ENCODE measurements around the gene SLC12A7. TPM values are rescaled to one million over a fixed set of nuclear protein-coding genes. Genes with fewer than 3 reads are reported as not detected.
"Not testable (repeated sequence)": the region's sequence is repeated elsewhere in the genome, so short reads cannot be mapped to it uniquely, and the experiment has no call there.

The SLC12A7 gene
- total RNA-seq, 2 experiments from 2014 or later: 102 to 120 TPM

DNA sequence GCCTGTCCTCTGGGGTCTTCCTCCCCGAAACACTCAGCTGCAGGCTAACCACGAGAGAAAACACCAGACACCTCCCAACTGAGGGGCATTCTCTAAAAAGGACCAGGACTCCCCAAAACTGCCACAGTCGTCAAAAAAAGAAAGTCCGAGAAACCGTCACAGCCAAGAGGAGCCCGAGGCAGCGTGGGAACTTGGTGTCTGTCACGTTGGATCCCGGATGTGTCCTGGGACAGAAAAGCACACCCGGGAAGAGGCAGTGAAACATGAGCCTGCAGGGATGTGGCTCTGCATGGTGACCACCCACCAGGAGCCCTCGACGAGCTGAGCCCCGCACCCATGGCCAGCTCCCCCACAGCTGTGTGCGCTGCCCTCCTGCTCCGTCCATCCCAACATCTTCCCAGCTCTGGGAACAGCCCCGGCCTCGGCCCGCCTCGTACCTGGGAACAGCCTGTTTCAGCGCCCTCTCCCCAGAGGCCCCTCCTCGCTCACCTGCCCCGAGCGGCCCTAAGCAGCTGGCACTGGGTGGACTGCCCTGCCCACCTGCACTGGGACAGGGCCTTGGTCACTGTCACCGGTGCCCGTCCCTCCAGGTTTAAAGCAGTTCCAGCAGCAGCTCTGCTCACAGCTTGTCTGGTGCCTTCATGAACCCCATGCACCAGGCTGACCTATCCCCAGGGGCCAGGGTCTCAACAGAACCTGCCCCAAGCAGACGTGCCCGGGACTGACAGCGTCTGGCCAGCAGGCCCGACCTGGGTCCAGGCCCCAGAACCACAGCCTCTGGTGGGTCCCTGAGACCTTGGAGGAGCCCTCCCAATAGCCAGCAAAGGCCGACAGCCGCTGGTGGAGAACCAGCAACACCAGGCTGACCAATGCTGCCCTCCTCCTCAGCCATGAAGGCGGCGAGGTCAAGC, 10.9 kb downstream of the SLC12A7 start:
- no peak for DNase-seq
- H3K27me3 Mint-ChIP-seq: no peaks in the 10 kb centered on the region
- CTCF ChIA-PET: no interaction called here
- peaks cover 58% of the 10 kb centered on the region for H3K4me1 Mint-ChIP-seq
- peak overlapping the region; percentile 62 for H3K27ac Mint-ChIP-seq
- no peaks in the 10 kb centered on the region for H3K9me3 Mint-ChIP-seq
- peaks cover 42% of the 10 kb centered on the region for H3K36me3 Mint-ChIP-seq (ENCODE audit: low read depth)
- POLR2A ChIA-PET: no interaction called here
- no peak overlapping the region for H3K4me3 Mint-ChIP-seq

DNA sequence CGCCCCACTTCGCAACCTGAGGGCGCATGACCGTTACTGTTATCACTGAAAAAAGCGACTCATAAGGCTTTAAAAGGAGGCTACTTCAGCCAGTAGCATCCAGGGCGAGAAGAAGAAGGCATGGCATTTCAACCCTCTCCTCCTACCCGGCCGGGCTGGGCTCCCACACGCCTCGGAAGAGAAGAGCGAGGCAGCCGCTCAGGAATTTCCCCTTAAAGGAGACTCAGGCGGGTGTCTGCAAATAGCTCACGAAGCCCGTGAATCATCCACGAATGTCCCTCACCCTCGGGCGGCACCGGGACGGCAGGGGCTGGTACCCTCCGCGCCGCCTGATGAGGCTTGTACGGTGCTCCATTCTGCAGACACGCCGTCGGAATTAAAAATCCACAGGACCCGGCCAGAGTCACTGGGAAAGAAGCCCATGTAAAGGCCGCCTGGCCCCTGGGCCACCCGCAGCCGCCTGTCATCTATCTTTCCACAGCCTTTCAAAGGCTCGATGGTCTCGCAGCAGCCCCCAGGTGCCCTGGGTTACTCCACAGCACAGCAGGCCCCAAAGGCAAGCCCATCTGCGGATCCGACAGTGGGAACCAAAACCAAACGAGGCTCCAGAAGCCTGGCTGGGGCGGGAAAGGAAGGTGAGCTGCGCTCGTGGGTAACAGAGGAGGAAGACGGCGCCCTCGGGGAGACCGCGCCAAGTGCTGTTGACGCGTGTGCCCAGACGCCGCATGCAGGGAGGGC, 11.8 kb downstream of the SLC12A7 start:
- H3K4me1 Mint-ChIP-seq: peaks cover 52% of the 10 kb centered on the region
- H3K36me3 Mint-ChIP-seq (ENCODE audit: low read depth): peaks cover 38% of the 10 kb centered on the region
- no peaks in the 10 kb centered on the region for H3K27me3 Mint-ChIP-seq
- ChIA-PET POLR2A (no interaction called here), CTCF (no interaction called here)
- H3K9me3 Mint-ChIP-seq: no peaks in the 10 kb centered on the region
- peak overlapping the region; percentile 9 for H3K27ac Mint-ChIP-seq
- no peak overlapping the region for H3K4me3 Mint-ChIP-seq
- DNase-seq: no peak

DNA sequence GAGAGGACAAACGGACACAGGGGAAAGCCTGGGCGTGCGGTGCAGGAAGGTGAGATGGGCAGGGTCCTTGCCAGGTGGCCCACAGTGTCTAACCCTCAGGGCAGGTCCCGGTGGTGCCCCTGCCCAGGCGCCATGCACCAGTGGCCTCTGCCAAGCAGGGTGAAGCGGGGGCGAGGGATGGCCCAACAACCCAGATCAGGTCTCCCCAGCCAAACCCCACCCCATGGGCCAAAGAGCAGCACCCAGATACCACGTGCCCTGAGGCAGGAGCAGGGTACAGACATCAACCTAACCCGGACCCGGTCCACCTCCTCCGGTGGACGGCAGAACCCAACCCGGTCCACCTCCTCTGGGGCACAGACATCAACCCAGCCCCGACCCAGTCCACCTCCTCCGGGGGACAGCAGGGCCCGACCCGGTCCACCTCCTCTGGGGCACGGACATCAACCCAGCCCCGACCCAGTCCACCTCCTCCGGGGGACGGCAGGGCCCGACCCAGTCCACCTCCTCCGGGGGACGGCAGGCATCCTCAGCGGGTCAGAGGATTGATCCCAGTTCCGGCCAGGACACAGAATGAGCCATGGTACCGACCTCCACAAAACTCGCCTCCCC, 12.8 kb downstream of the SLC12A7 start:
- no peaks in the 10 kb centered on the region for H3K27me3 Mint-ChIP-seq
- H3K4me3 Mint-ChIP-seq: no peak overlapping the region
- CTCF ChIA-PET: no interaction called here
- H3K9me3 Mint-ChIP-seq: no peaks in the 10 kb centered on the region
- H3K27ac Mint-ChIP-seq: no peak overlapping the region
- no peak for DNase-seq
- peaks cover 32% of the 10 kb centered on the region for H3K36me3 Mint-ChIP-seq (ENCODE audit: low read depth)
- H3K4me1 Mint-ChIP-seq: peaks cover 44% of the 10 kb centered on the region
- POLR2A ChIA-PET: no interaction called here

DNA sequence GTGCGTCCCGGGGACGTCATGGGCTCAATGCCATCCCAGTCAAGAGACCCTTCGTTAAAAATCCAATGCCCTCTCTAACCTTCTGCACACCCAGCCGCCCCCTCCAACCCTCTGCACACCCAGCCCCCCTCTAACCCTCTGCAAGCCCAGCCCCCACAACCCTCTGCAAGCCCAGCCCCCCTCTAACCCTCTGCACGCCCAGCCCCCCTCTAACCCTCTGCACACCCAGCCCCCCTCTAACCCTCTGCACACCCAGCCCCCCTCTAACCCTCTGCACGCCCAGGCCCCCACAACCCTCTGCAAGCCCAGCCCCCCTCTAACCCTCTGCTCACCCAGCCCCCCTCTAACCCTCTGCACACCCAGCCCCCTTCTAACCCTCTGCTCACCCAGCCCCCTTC, 13.9 kb downstream of the SLC12A7 start:
- Mint-ChIP-seq H3K36me3 (ENCODE audit: low read depth) (peaks cover 23% of the 10 kb centered on the region), H3K4me1 (peaks cover 34% of the 10 kb centered on the region)
- H3K27ac Mint-ChIP-seq, CTCF ChIA-PET, POLR2A ChIA-PET, H3K27me3 Mint-ChIP-seq, DNase-seq, H3K9me3 Mint-ChIP-seq, H3K4me3 Mint-ChIP-seq: not testable (repeated sequence)

DNA sequence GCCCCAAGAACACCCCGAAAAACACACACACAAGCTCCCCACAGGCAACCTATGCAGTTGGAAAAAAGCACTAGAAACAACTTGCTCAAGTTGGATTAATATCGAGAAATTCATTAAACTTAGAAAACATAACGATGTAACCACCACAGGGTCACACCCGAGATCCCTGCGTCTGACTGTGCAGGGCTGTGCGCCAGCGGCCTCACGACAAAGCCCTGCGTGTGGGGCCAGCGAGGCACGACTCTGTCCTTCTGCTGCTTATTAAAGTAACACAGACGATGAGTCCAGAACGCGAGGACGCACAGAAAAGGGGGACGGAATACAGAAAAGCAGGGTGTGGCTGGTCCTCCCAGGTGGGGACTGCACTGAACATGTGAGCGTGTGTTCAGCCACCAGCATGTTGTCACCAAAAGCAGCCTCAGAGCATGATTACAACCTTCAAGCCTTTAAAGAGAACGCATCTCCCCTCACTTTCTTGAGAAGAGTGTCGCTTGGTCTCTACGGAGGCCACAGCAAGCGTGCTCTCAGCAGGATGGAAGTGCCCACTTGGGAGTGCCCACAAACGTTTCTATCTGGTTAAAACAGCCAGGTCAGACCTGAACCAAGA, 14.4 kb downstream of the SLC12A7 start:
- H3K27ac Mint-ChIP-seq: peak overlapping the region; percentile 13
- POLR2A ChIA-PET: no interaction called here
- no peak overlapping the region for H3K4me3 Mint-ChIP-seq
- peaks cover 24% of the 10 kb centered on the region for H3K36me3 Mint-ChIP-seq (ENCODE audit: low read depth)
- CTCF ChIA-PET: no interaction called here
- H3K27me3 Mint-ChIP-seq: no peaks in the 10 kb centered on the region
- peaks cover 32% of the 10 kb centered on the region for H3K4me1 Mint-ChIP-seq
- DNase-seq: no peak
- no peaks in the 10 kb centered on the region for H3K9me3 Mint-ChIP-seq

DNA sequence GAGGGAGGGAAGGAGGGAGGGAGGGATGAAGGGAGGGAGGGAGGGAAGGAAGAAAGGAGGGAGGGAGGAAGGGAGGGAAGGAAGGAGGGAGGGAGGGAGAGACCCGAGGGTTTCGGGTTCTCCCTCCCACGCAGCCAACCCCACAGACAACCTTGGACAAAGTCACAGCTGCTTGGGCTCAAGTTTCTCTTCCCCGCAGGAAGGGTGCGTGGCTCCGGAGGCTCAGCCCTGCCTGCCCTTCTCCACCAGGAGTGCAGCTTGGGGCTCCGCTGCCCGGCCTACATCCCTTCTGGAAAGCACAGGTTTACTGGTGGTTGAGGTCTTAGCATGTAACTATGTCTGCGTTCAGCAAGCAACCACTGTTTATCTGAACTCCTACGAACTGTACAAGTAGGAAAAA, 15.0 kb downstream of the SLC12A7 start:
- Mint-ChIP-seq H3K9me3 (no peaks in the 10 kb centered on the region), H3K27ac (no peak overlapping the region), H3K27me3 (no peaks in the 10 kb centered on the region), H3K4me3 (no peak overlapping the region), H3K4me1 (peaks cover 25% of the 10 kb centered on the region), H3K36me3 (ENCODE audit: low read depth) (peaks cover 22% of the 10 kb centered on the region)
- CTCF ChIA-PET: no interaction called here
- no peak for DNase-seq
- POLR2A ChIA-PET: no interaction called here

DNA sequence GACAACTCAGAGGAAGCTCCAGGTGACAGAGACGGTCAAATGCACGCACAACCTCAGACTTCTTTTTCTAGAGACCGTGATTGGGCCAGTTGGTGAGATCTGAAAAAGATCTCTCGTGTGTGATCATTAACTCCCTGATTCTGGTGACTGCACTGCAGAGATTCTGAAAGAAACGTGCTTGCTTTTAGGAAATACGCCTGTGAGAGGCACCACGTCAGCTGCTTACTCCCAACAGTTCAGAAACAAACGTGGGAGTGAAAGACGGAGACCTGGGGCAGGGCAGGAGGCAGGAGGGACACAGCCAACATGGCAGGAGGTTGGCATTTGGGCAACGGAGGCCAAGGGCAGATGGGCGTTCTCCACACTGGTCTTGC, 15.9 kb downstream of the SLC12A7 start:
- peak overlapping the region; percentile 43 for H3K27ac Mint-ChIP-seq

DNA sequence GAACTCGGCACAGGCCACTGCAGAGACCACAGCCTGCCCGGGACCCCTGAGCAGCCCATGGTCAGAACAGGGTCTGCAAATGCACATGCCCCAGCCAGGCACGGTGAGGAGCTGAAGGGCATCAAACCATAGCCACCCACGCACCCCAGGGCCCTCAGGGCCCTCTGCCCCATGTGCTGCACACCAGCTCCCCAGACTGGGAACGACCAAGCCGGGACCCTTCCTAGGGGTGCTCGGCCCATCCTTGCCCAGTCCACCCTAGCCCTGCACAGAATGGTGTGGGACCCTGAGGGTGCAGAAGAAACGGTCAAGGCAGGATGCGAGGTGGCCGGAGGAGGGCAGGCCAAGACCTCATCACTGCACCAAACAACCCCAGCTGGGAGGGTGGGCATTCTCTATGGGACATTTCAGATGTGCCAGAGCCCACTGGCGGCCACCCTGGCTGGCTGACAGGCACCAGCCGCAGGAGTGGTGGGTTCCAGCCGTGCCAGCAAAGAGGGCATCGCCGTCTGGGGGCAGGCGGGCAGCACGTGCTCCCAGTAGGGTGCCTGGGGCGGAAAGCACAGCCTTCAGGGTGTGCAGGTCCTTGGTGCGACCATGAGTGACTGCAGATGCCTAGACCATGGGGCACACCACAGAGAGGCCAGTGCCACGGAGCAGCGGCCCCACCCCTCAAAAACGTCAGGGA, 16.4 kb downstream of the SLC12A7 start:
- no peaks in the 10 kb centered on the region for H3K9me3 Mint-ChIP-seq
- H3K4me1 Mint-ChIP-seq: peaks cover 20% of the 10 kb centered on the region
- DNase-seq: no peak
- peaks cover 19% of the 10 kb centered on the region for H3K36me3 Mint-ChIP-seq (ENCODE audit: low read depth)
- H3K27ac Mint-ChIP-seq: no peak overlapping the region
- H3K27me3 Mint-ChIP-seq: no peaks in the 10 kb centered on the region
- H3K4me3 Mint-ChIP-seq: no peak overlapping the region
- POLR2A ChIA-PET: no interaction called here
- CTCF ChIA-PET: no interaction called here

More for the DNA sequence above, 15.9 kb downstream of the SLC12A7 start:
- no peak overlapping the region for H3K4me3 Mint-ChIP-seq
- H3K27me3 Mint-ChIP-seq: no peaks in the 10 kb centered on the region
- H3K36me3 Mint-ChIP-seq (ENCODE audit: low read depth): peaks cover 21% of the 10 kb centered on the region
- POLR2A ChIA-PET: no interaction called here
- H3K9me3 Mint-ChIP-seq: no peaks in the 10 kb centered on the region
- CTCF ChIA-PET: no interaction called here
- DNase-seq: no peak
- peaks cover 21% of the 10 kb centered on the region for H3K4me1 Mint-ChIP-seq

DNA sequence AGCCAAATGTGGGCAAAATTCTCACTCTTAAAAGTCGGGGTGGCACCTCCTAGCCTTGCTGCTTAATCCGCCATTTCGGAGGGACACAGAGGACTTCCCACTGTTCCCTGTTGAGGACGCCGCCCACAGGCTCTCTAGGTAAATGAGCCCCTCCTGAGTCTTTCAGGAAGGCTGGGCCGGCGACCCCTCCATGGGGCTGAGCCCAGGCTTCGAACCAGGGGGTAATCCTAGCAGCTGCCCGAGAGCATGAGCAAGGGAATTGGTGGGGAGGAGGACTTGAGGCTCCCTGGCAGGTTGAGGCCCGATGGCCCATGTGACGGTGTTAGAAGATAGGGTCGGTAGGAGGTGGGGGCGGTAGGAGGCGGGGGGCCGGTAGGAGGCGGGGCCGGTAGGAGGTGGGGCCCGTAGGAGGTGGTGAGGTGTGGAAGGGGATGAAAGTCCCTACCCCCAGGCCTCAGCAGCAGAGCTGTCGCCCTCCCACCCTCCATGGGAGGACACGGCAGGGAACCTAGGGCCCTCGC, 17.1 kb downstream of the SLC12A7 start:
- POLR2A ChIA-PET: no interaction called here
- no peaks in the 10 kb centered on the region for H3K27me3 Mint-ChIP-seq

DNA sequence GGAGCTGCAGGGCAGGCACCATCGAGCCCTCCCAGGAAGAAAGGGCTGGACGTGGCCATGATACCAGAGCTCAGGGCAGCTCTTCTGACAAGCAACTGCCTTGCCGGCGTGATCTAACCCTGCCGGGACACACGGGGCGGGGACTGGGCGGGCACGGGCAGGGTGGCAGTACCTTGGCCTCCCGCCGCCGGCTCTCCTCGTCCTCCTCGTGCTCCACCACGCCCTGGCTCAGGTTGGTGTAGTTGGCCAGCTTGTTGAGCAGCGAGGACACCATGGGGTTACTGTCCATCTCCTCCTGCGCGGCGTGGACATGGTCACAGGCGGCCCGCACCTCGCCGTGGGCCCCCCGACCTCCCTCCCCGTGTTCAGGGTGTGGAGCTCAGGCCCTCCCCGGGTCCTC, 18.5 kb downstream of the SLC12A7 start:
- POLR2A ChIA-PET: no interaction called here
- H3K4me3 Mint-ChIP-seq: no peak overlapping the region
- no peaks in the 10 kb centered on the region for H3K27me3 Mint-ChIP-seq
- CTCF ChIA-PET: interaction anchor here (1.0 kb wide), 1 partner anchor 24 kb away, joined by 3 read pairs; no protein-coding TSS in a partner anchor
- peaks cover 27% of the 10 kb centered on the region for H3K36me3 Mint-ChIP-seq (ENCODE audit: low read depth)
- peaks cover 9% of the 10 kb centered on the region for H3K4me1 Mint-ChIP-seq
- H3K9me3 Mint-ChIP-seq: no peaks in the 10 kb centered on the region
- no peak for DNase-seq
- no peak overlapping the region for H3K27ac Mint-ChIP-seq

More for the DNA sequence above, 17.1 kb downstream of the SLC12A7 start:
- no peaks in the 10 kb centered on the region for H3K9me3 Mint-ChIP-seq
- H3K36me3 Mint-ChIP-seq (ENCODE audit: low read depth): peaks cover 23% of the 10 kb centered on the region
- no peak overlapping the region for H3K27ac Mint-ChIP-seq
- CTCF ChIA-PET: interaction anchor here (0.7 kb wide), 1 partner anchor 43 kb away, joined by 3 read pairs; no protein-coding TSS in a partner anchor
- no peak for DNase-seq
- peaks cover 17% of the 10 kb centered on the region for H3K4me1 Mint-ChIP-seq
- H3K4me3 Mint-ChIP-seq: no peak overlapping the region

DNA sequence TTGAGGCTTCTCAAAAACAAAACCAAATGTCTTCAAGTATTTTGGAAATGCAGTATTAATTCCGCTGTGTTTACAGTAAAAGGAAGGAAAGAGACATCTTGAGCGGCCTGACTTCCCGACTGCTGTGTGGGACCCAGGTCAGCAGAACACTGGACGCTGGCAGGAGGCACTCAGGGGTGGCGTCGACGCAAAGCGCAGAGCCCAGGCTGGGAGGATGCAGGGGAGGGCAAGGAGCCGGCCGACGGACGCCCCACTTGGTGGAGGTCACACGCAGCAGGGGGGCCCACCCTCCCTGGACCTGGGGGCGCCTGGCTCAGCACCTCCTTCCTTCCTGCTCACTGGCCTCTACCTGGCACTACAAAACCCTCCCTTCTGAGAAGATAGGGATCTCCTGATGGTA, 19.7 kb downstream of the SLC12A7 start:
- CTCF ChIA-PET: no interaction called here
- H3K9me3 Mint-ChIP-seq: no peaks in the 10 kb centered on the region
- no peaks in the 10 kb centered on the region for H3K27me3 Mint-ChIP-seq
- POLR2A ChIA-PET: no interaction called here
- H3K36me3 Mint-ChIP-seq (ENCODE audit: low read depth): peaks cover 24% of the 10 kb centered on the region
- no peak for DNase-seq
- H3K4me1 Mint-ChIP-seq: peaks cover 3% of the 10 kb centered on the region
- H3K27ac Mint-ChIP-seq: no peak overlapping the region
- H3K4me3 Mint-ChIP-seq: no peak overlapping the region

DNA sequence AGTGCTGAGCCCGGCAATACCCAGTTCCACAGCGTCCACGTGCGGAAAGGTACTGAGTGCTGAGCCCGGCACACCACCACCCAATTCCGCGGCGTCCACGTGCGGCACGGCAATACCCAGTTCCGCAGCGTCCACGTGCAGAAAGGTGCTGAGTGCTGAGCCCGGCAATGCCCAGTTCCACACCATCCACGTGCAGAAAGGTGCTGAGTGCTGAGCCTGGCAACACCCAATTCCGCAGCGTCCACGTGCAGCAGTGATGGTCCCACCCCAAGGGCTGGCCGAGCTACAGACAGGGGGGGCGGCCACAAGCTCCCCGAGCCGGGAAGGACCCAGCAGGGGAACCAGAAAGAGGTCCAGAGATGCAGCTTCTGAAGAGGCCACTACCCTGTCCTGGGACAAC, 20.2 kb downstream of the SLC12A7 start:
- no peaks in the 10 kb centered on the region for H3K4me1 Mint-ChIP-seq
- POLR2A ChIA-PET: no interaction called here
- no peaks in the 10 kb centered on the region for H3K27me3 Mint-ChIP-seq
- DNase-seq: no peak
- peaks cover 24% of the 10 kb centered on the region for H3K36me3 Mint-ChIP-seq (ENCODE audit: low read depth)
- H3K9me3 Mint-ChIP-seq: no peaks in the 10 kb centered on the region
- CTCF ChIA-PET: no interaction called here
- no peak overlapping the region for H3K4me3 Mint-ChIP-seq
- no peak overlapping the region for H3K27ac Mint-ChIP-seq
